HL-60 (cell line): ENCODE measurements around the gene THNSL1.

Experiments
- DNase-seq, 2 experiments: peaks; one replicate each; pipeline ENCODE4 v3.0.0-alpha.2; 2010 to 2020; ENCODE audit warnings: low read depth in 1 of 2, low spot score in 1 of 2
- H3K27ac ChIP-seq: fragments of 250-450 bp; sonication (Bioruptor Pico); replicated peaks from 2 replicates; pipeline ENCODE4 v1.5.1; 2020; ENCODE audit warnings: mild to moderate bottlenecking, moderate library complexity
- H3K27me3 ChIP-seq: fragments of 250-450 bp; sonication (Bioruptor Pico); 2 replicates; pipeline ENCODE4 v1.5.1; 2021; ENCODE audit warnings: mild to moderate bottlenecking, moderate library complexity; ENCODE audit not compliant: insufficient read depth, poor library complexity, severe bottlenecking
- H3K4me3 ChIP-seq: replicated peaks from 2 replicates; pipeline ENCODE4 v1.5.1; 2011; ENCODE audit warnings: mild to moderate bottlenecking, control low read depth, low read length; ENCODE audit not compliant: insufficient read depth
- CTCF ChIP-seq: IDR thresholded peaks from one replicate; pipeline ENCODE4 v1.5.1; 2011; ENCODE audit warnings: low read length, control low read depth, inconsistent platforms; ENCODE audit not compliant: insufficient read depth
- GABPA ChIP-seq: IDR thresholded peaks from 2 replicates; pipeline ENCODE4 v1.6.1; 2012; ENCODE audit warnings: low read depth
- POLR2AphosphoS5 ChIP-seq: IDR thresholded peaks from 2 replicates; pipeline ENCODE4 v1.6.1; 2012; ENCODE audit warnings: low read depth
- REST ChIP-seq: IDR thresholded peaks from 2 replicates; pipeline ENCODE4 v1.6.1; 2012; ENCODE audit warnings: low read depth; ENCODE audit not compliant: insufficient replicate concordance
- SPI1 ChIP-seq: IDR thresholded peaks from 2 replicates; pipeline ENCODE4 v1.6.1; 2012; ENCODE audit warnings: low read depth, mild to moderate bottlenecking, borderline replicate concordance

THNSL1 gene

GRCh38 chr10:25047591-25048301, 31.3 kb downstream of the THNSL1 start:
- H3K27ac ChIP-seq: no peak overlapping the region
- TF ChIP-seq SPI1: no peak
- TF ChIP-seq CTCF: no peak
- TF ChIP-seq GABPA: no peak
- no peak for TF ChIP-seq POLR2AphosphoS5
- TF ChIP-seq REST: no peak

GRCh38 chr10:25048450-25048849, 32.0 kb downstream of the THNSL1 start:
- Histone ChIP-seq H3K4me3 (no peak overlapping the region), H3K27ac (no peak overlapping the region), H3K27me3 (no peaks in the 10 kb centered on the region)
- no peak for DNase-seq
- no peak for TF ChIP-seq POLR2AphosphoS5
- TF ChIP-seq SPI1: no peak
- TF ChIP-seq REST: no peak
- TF ChIP-seq CTCF: no peak
- no peak for TF ChIP-seq GABPA

More at GRCh38 chr10:25047591-25048301, 31.3 kb downstream of the THNSL1 start:
- DNase-seq: no peak
- Histone ChIP-seq H3K4me3 (no peak overlapping the region), H3K27me3 (no peaks in the 10 kb centered on the region)

GRCh38 chr10:25049966-25050365, 33.6 kb downstream of the THNSL1 start:
- no peaks in the 10 kb centered on the region for H3K27me3 ChIP-seq
- DNase-seq: no peak
- H3K4me3 ChIP-seq: no peak overlapping the region
- no peak overlapping the region for H3K27ac ChIP-seq
- TF ChIP-seq SPI1: no peak
- TF ChIP-seq CTCF: no peak
- no peak for TF ChIP-seq REST
- TF ChIP-seq GABPA: no peak
- TF ChIP-seq POLR2AphosphoS5: no peak
